Loucy (cell line): ENCODE results near the gene DLG1.
"Not testable (repeated sequence)": the region's sequence is repeated elsewhere in the genome, so short reads cannot be mapped to it uniquely, and the experiment has no call there.

Experiments
- H2AFZ ChIP-seq: fragments of 200-600 bp; sonication (generic); 2 replicates; pipeline ENCODE4 v1.6.0; 2016; ENCODE audit warnings: antibody characterized with exemption, mild to moderate bottlenecking, low read length, moderate library complexity
- H3F3A ChIP-seq: fragments of 200-600 bp; 2 replicates; pipeline ENCODE4 v1.6.0; 2016; ENCODE audit warnings: antibody characterized with exemption, low read depth, mild to moderate bottlenecking
- H3K27me3 ChIP-seq: fragments of 200-600 bp; sonication (generic); 2 replicates; pipeline ENCODE4 v1.6.1; 2014; ENCODE audit warnings: low read length, mild to moderate bottlenecking; ENCODE audit not compliant: insufficient read depth, poor library complexity, severe bottlenecking
- H3K36me3 ChIP-seq: fragments of 200-600 bp; sonication (generic); 2 replicates; pipeline ENCODE4 v1.6.1; 2016; ENCODE audit warnings: low read length; ENCODE audit not compliant: insufficient read depth
- H3K4me1 ChIP-seq: fragments of 200-600 bp; sonication (generic); 2 replicates; pipeline ENCODE4 v1.5.1; 2014; ENCODE audit warnings: low read length, mild to moderate bottlenecking; ENCODE audit not compliant: insufficient read depth, poor library complexity, severe bottlenecking
- H3K4me2 ChIP-seq: fragments of 200-600 bp; sonication (generic); 2 replicates; pipeline ENCODE4 v1.6.0; 2014; ENCODE audit warnings: antibody characterized with exemption, low read length, low read depth, mild to moderate bottlenecking; ENCODE audit not compliant: poor library complexity, severe bottlenecking
- H3K4me3 ChIP-seq: fragments of 200-600 bp; sonication (generic); 2 replicates; pipeline ENCODE4 v1.5.1; 2014; ENCODE audit warnings: low read length, mild to moderate bottlenecking, mixed read lengths; ENCODE audit not compliant: poor library complexity, severe bottlenecking
- H3K79me2 ChIP-seq: fragments of 200-600 bp; sonication (generic); 2 replicates; pipeline ENCODE4 v1.6.1; 2014; ENCODE audit warnings: low read length; ENCODE audit not compliant: insufficient read depth
- H3K9ac ChIP-seq: fragments of 200-600 bp; sonication (generic); 2 replicates; pipeline ENCODE4 v1.6.0; 2014; ENCODE audit warnings: mild to moderate bottlenecking, low read depth, low read length, moderate library complexity; ENCODE audit not compliant: poor library complexity, severe bottlenecking
- H3K9me2 ChIP-seq: fragments of 200-600 bp; sonication (generic); replicated peaks from 2 replicates; pipeline ENCODE4 v1.6.1; 2016; ENCODE audit warnings: low read depth, low read length, mixed read lengths
- H3K9me3 ChIP-seq: fragments of 200-600 bp; sonication (generic); 2 replicates; pipeline ENCODE4 v1.6.1; 2014; ENCODE audit warnings: mild to moderate bottlenecking, antibody characterized with exemption, low read length, low read depth; ENCODE audit not compliant: insufficient read depth
- H4K20me1 ChIP-seq: fragments of 200-600 bp; sonication (generic); 2 replicates; pipeline ENCODE4 v1.6.0; 2014; ENCODE audit warnings: antibody characterized with exemption, low read length, mild to moderate bottlenecking; ENCODE audit not compliant: insufficient read depth, poor library complexity, severe bottlenecking
- CTCF ChIP-seq: fragments of 200-600 bp; sonication (generic); conservative IDR thresholded peaks from 2 replicates; pipeline ENCODE4 v1.5.1; 2014; ENCODE audit warnings: mild to moderate bottlenecking, antibody characterized with exemption, low read length
- EZH2phosphoT487 ChIP-seq: fragments of 200-600 bp; IDR thresholded peaks from 2 replicates; pipeline ENCODE4 v1.6.1; 2018; ENCODE audit warnings: antibody characterized with exemption, mild to moderate bottlenecking, moderate library complexity, borderline replicate concordance

The DLG1 gene

GRCh38 chr3:197196192-197196591, 102.2 kb downstream of the DLG1 start:
- no peaks in the 10 kb centered on the region for H3K9me2 ChIP-seq
- H3K79me2 ChIP-seq = peaks cover 92% of the 10 kb centered on the region
- H3K36me3 ChIP-seq = peaks cover 17% of the 10 kb centered on the region; the same call in 1 of the 2 replicates
- no peaks in the 10 kb centered on the region for H3K4me1 ChIP-seq
- no peaks in the 10 kb centered on the region for H3K27me3 ChIP-seq
- H2AFZ ChIP-seq = no peak overlapping the region
- TF ChIP-seq CTCF = no peak
- TF ChIP-seq EZH2phosphoT487 = no peak
- H3K4me2 ChIP-seq = no peak overlapping the region
- no peak overlapping the region for H3K9ac ChIP-seq
- peaks cover 37% of the 10 kb centered on the region for H4K20me1 ChIP-seq
- no peaks in the 10 kb centered on the region for H3K9me3 ChIP-seq
- no peak overlapping the region for H3K4me3 ChIP-seq
- no peaks in the 10 kb centered on the region for H3F3A ChIP-seq

DNA sequence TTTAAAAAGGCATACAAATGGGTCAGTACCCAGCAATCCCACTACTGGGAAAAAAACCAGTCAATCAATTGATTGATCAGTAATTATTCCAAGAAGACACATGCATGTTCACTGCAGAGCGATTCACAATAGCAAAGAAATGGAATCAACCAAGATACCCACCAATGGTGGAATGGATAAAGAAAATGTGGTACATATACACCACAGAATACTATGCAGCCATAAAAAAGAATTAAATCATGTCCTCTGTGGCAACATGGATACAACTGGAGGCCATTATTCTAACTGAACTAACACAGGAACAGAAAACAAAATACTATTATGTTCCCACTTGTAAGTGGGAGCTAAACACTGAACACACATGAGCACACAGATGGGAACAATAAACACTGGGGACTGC, 103.1 kb downstream of the DLG1 start:
- peaks cover 88% of the 10 kb centered on the region for H3K79me2 ChIP-seq
- no peak overlapping the region for H2AFZ ChIP-seq
- peaks cover 33% of the 10 kb centered on the region for H4K20me1 ChIP-seq
- no peaks in the 10 kb centered on the region for H3F3A ChIP-seq
- TF ChIP-seq CTCF (no peak), EZH2phosphoT487 (no peak)
- H3K27me3 ChIP-seq = no peaks in the 10 kb centered on the region
- no peaks in the 10 kb centered on the region for H3K9me2 ChIP-seq
- no peaks in the 10 kb centered on the region for H3K9me3 ChIP-seq
- H3K4me3 ChIP-seq = no peak overlapping the region
- no peak overlapping the region for H3K9ac ChIP-seq
- H3K4me2 ChIP-seq = no peak overlapping the region
- no peaks in the 10 kb centered on the region for H3K4me1 ChIP-seq
- H3K36me3 ChIP-seq = peaks cover 20% of the 10 kb centered on the region; the same call in 1 of the 2 replicates

GRCh38 chr3:197193759-197194158, 104.7 kb downstream of the DLG1 start:
- H3K27me3 ChIP-seq, H3K4me3 ChIP-seq, H3K9me3 ChIP-seq, H3K4me2 ChIP-seq, H2AFZ ChIP-seq, H3K9me2 ChIP-seq, H3K9ac ChIP-seq, H3F3A ChIP-seq: not testable (repeated sequence)
- Histone ChIP-seq H4K20me1 (peaks cover 19% of the 10 kb centered on the region), H3K4me1 (peaks cover 10% of the 10 kb centered on the region), H3K79me2 (peaks cover 85% of the 10 kb centered on the region), H3K36me3 (peaks cover 20% of the 10 kb centered on the region; the same call in 1 of the 2 replicates)

- Histone ChIP-seq H3K4me1 (peaks cover 10% of the 10 kb centered on the region), H4K20me1 (peaks cover 21% of the 10 kb centered on the region), H3K9me2 (no peaks in the 10 kb centered on the region), H3K79me2 (peaks cover 75% of the 10 kb centered on the region), H3K9me3 (no peaks in the 10 kb centered on the region), H3K4me2 (no peak overlapping the region), H3K36me3 (peaks cover 20% of the 10 kb centered on the region; the same call in 1 of the 2 replicates), H3K9ac (no peak overlapping the region), H3K27me3 (no peaks in the 10 kb centered on the region), H2AFZ (no peak overlapping the region), H3K4me3 (no peak overlapping the region), H3F3A (no peaks in the 10 kb centered on the region)
- TF ChIP-seq CTCF (no peak), EZH2phosphoT487 (no peak)
These were observed 106.5 kb downstream of the DLG1 start for GRCh38 chr3:197191897-197192296.
